Activated naive CD8-positive, alpha-beta T cell treated with anti-CD3 and anti-CD28 coated beads, Interleukin-2, amount 50 U/mL, for 24 hours (primary cell): ENCODE data around the gene AIRE.

Experiments
- ATAC-seq: fragments of 150-1000 bp; cut with Tn5 transposase; one replicate; pipeline ENCODE4 v1.10.0; 2021
- DNase-seq: peaks from one replicate; pipeline ENCODE4 v3.0.0; 2021
- H3K27ac Mint-ChIP-seq: one replicate; pipeline ENCODE4 v1.8.0; 2021; ENCODE audit warnings: mild to moderate bottlenecking, mixed read lengths
- H3K27me3 Mint-ChIP-seq: one replicate; pipeline ENCODE4 v1.8.0; 2021; ENCODE audit warnings: mixed read lengths
- H3K36me3 Mint-ChIP-seq: one replicate; pipeline ENCODE4 v1.8.0; 2021; ENCODE audit warnings: low read depth, mixed read lengths
- H3K4me1 Mint-ChIP-seq: one replicate; pipeline ENCODE4 v1.8.0; 2021; ENCODE audit warnings: mixed read lengths
- H3K4me3 Mint-ChIP-seq: one replicate; pipeline ENCODE4 v1.8.0; 2021; ENCODE audit warnings: mild to moderate bottlenecking, moderate library complexity, mixed read lengths
- H3K9me3 Mint-ChIP-seq: one replicate; pipeline ENCODE4 v1.8.0; 2021; ENCODE audit warnings: mixed read lengths

The AIRE gene

DNA sequence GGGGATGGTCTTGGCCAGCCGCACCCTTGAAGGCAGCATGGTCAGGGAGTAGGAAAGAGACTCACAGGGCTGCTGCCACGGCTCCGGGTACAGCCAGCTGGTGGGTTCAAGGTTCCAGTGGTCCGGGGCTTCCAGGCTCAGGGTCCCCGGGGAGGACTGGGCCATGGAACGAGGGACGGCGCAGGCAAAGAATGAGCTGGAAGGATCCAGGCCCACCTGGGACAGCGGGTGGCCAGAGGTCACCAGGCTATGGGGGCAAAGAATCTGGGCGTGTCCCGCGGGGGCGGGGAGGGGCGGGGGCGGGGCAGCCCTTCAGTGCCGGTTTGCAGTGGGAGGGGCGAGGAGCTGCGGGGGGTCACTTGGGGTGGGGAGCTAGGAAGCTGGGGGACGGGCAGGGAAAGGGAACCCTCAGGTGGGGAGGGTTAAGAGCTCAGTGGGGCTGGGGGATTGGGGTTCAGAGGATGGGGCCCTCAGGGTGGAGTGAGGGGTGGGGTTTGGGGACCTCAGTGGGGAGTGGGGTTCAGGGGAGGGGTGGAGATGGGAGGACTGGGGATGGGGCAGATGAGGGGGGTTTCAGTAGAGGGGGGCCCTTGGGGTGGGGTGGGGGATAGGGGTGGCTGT, 23.9 kb upstream of the AIRE start, which contains the start of gene DNMT3L:
DNMT3L (minus strand) TSS at position 223 of the 621 bp plus-strand sequence. CDS start 638 bp downstream, outside the sequence.
- H3K27me3 Mint-ChIP-seq: no peaks in the 10 kb centered on the region
- H3K4me1 Mint-ChIP-seq: no peaks in the 10 kb centered on the region
- no peak within 1 kb of the TSS for H3K4me3 Mint-ChIP-seq
- no peak for DNase-seq
- ATAC-seq: no peak
- H3K9me3 Mint-ChIP-seq: no peaks in the 10 kb centered on the region
- no peak within 1 kb of the TSS for H3K27ac Mint-ChIP-seq
- no peaks in the 10 kb centered on the region for H3K36me3 Mint-ChIP-seq

DNA sequence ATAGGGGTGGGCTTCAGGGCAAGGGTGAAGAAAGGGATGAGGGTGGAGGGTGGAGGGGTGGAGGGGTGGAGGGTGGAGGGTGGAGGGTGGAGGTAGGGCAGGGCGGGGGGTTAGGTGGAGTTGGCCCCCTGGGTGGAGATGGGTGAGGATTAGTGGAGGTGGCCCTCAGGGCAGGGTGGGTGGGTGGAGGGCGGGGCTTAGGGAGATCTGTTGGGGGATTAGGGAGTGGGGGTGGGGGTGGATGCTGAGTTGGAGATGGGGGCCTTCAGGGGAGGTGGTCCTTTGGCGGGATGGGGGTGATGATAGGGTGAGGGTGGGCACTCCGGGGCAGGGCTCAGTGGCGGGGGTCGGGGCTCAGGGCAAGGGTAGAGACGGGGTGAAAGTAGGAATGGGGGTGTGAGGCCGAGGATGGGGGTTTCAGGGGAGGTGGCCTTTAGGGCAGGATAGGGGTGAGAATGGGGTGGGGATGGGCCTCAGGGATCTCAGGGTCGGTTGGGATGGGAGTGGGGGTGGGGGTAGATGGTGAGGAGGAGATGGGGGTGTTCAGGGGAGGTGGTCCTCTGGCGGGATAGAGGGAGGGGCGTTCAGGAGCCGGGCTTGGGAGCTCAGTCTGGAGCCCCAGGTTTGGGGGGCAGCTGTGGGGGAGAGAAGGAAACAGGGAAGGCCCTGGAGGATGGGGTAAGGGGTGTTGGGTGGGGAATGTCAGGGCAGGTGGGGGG, 23.2 kb upstream of the AIRE start:
- DNase-seq (no peak), ATAC-seq (no peak)
- Mint-ChIP-seq H3K27me3 (no peaks in the 10 kb centered on the region), H3K9me3 (no peaks in the 10 kb centered on the region), H3K27ac (no peak overlapping the region), H3K4me3 (no peak overlapping the region), H3K4me1 (no peaks in the 10 kb centered on the region), H3K36me3 (no peaks in the 10 kb centered on the region)

DNA sequence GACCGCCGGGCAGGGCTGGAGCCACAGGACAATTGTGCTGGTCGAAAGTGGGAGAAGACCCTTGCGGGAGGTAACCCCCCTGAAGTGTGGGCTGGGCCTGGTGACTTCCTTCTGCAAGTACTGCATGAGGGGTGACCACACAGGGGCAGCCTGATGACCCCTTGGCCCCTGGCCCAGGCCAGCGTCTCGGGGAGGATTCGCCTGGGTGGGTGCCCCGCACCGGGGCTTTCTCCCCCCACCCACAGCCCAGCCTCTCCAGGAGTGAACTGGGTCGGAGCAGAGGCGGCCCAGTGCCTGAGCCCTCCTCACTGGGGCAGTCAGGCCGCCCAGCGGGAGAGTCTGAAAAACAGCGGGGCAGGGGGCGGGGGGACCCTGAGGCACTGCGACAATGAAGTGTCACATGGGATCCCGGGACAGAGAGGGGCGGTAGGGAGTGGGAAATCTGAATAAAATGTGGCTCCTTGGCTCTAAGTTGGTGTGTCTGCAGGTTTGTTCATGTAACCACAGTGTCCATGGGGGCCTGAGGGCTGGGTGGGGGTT, 22.4 kb upstream of the AIRE start:
- Mint-ChIP-seq H3K4me1 (no peaks in the 10 kb centered on the region), H3K4me3 (no peak overlapping the region), H3K36me3 (no peaks in the 10 kb centered on the region), H3K9me3 (no peaks in the 10 kb centered on the region), H3K27ac (no peak overlapping the region), H3K27me3 (no peaks in the 10 kb centered on the region)
- ATAC-seq (no peak), DNase-seq (no peak)

DNA sequence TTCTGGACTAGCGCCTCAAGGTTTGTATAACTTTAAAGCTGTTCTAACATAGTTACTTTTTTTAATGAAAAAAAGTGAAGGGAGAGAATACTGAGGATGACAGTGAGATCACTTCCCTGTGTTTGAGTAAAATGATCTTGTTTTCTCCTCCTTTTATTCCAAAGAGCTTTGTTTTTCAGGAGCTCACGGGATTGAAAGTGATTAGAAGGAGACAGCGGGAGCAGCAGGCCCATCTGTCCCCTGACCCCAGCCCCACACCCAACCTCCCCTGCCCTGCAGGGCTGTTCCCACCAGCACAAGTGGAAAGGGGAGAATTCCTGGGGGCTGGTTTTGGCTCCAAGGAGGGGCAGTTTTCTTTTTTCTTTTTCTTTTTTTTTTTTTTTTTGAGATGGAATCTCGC, 21.9 kb upstream of the AIRE start:
- Mint-ChIP-seq H3K27ac (no peak overlapping the region), H3K36me3 (no peaks in the 10 kb centered on the region), H3K4me1 (no peaks in the 10 kb centered on the region), H3K27me3 (no peaks in the 10 kb centered on the region), H3K9me3 (no peaks in the 10 kb centered on the region), H3K4me3 (no peak overlapping the region)
- no peak for DNase-seq
- no peak for ATAC-seq

DNA sequence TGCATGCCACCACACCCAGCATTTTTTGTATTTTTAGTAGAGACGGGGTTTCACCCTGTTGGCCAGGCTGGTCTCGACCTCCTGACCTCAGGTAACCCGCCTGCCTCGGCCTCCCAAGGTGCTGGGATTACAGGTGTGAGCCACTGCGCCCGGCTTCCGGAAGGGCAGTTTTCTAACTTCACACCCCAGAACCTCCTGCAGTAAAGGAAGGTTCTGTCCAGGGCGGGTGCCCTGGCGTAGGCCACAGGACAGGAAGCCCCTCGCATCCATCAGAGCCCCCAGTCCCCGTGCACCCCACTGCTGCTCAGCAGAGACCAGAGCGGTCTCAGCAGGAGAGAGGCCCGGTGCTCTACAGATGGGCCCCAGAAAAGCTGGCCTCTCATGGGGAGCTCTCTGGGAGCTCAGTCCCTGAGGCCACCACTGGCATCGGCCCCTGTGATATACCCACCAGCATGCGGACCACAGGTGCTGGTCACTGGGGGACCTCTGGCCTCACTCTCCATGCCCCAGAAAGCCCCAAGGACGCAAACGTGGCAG, 19.9 kb upstream of the AIRE start:
- no peaks in the 10 kb centered on the region for H3K27me3 Mint-ChIP-seq
- DNase-seq: no peak
- no peak overlapping the region for H3K4me3 Mint-ChIP-seq
- no peak overlapping the region for H3K27ac Mint-ChIP-seq
- no peak for ATAC-seq
- H3K9me3 Mint-ChIP-seq: no peaks in the 10 kb centered on the region
- no peaks in the 10 kb centered on the region for H3K36me3 Mint-ChIP-seq
- H3K4me1 Mint-ChIP-seq: no peaks in the 10 kb centered on the region

DNA sequence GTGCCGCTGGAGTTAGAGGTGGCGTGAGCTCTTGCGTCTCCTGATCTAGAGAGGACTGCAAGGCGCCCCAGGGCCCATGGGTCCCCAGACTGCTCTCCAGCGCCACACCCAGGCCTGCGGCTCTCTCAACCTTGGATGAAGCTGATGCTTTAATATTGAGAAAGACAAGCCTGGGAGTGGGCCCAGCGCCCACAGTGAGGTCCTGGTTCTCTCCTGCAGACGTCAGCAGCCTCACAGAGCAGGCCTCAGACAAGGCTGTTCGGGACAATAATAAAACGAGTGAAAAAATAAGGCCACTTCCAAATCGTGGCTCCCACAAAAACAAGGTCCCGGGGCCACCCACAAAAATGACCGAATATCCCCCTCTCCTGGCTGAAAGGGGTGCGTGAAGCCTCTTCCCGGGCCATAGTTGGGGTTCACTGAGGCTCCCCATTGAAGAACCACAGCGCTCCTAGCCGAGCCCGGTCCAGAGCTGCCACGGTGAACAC, 18.0 kb upstream of the AIRE start:
- no peak overlapping the region for H3K27ac Mint-ChIP-seq
- no peak overlapping the region for H3K4me3 Mint-ChIP-seq
- no peaks in the 10 kb centered on the region for H3K36me3 Mint-ChIP-seq
- ATAC-seq (no peak), DNase-seq (no peak)
- no peaks in the 10 kb centered on the region for H3K4me1 Mint-ChIP-seq
- H3K27me3 Mint-ChIP-seq: no peaks in the 10 kb centered on the region
- no peaks in the 10 kb centered on the region for H3K9me3 Mint-ChIP-seq

DNA sequence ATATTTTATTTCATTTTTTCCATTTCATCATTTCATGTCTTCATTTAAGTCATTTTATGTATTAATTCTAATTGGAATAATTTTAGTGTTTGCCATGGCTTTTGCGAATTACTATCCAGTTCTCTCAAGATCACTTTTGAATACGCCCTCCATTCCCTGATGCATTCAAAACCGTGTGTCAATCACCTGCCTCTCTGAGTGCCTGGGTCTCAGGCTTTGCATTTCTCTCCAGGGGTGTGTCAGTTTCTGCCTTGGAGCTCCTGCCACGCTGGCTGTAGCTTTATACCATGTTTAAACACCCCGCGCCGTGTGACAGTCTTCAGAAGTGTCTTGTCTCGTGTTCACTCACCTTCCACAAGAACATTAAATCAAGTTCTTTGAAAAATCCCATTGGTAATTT, 16.6 kb upstream of the AIRE start:
- Mint-ChIP-seq H3K9me3 (no peaks in the 10 kb centered on the region), H3K27ac (no peak overlapping the region), H3K4me3 (no peak overlapping the region), H3K4me1 (no peaks in the 10 kb centered on the region), H3K27me3 (no peaks in the 10 kb centered on the region), H3K36me3 (no peaks in the 10 kb centered on the region)
- DNase-seq (no peak), ATAC-seq (no peak)

DNA sequence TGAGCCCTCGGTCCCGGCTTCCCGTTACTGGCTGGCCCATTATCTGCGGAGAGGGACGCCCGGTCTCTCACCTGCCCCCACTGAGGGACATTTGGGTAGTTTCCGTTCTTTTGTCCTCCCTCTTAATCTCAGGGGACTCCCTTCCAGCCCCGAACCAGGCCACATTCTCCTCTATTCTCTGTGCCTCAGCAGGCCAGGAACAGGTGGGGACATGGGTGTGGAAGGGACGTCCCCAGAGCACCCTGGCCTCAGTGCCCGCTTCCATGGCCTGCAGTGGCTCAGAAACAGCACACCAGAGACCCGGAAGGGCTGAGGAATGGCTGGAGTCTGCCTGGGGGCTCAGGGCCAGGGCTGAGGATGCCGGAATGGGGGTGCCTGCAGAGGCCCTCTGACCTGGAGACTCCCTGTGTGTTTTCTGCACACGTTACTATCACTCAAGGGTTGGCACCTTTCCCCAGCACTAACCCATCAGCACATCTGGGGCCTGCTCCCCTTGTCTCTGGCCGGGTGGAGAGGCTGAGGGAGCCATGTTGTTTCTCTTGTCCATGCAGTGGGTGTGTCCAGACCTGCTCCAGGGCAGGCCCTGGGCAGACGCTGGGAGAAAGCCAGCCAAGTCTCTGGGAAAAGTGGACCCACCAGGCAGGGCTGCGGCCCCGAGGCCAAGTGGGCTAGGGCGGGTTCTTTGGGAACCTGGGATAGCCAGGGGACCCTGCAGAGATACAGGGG, 14.0 kb upstream of the AIRE start:
- no peaks in the 10 kb centered on the region for H3K27me3 Mint-ChIP-seq

DNA sequence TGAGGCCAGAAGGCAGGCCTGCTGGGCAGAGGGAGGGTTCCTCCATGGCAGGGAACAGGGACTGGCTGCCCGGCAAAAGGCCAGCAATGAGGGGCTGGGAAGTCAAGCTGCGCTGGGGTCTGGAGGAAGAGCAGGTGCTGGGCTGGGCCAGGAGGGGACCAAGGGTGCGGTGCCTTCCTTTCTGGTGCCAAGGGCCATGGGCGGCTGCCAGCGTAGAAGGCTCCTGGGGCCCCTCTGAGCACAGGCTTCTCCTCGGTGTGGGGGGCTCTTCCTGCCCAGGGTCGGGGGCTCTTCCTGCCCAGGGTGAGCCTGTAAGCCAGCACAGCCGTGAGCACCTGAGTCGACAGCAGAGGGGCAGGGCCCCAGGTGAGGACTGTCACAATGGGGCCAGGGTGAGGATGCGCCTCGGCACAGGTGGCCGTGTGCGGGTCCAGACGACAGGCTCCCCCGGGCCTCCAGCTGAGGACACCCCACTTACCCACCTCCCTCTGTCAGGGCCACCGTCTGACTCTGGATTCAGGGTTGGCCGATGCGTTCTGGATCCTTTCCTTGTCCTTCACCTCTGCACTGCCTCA, 13.3 kb upstream of the AIRE start:
- no peak overlapping the region for H3K27ac Mint-ChIP-seq

More for the DNA sequence above, 14.0 kb upstream of the AIRE start:
- DNase-seq (no peak), ATAC-seq (no peak)
- no peaks in the 10 kb centered on the region for H3K9me3 Mint-ChIP-seq
- H3K4me3 Mint-ChIP-seq: no peak overlapping the region
- no peaks in the 10 kb centered on the region for H3K36me3 Mint-ChIP-seq
- H3K4me1 Mint-ChIP-seq: no peaks in the 10 kb centered on the region
- no peak overlapping the region for H3K27ac Mint-ChIP-seq

DNA sequence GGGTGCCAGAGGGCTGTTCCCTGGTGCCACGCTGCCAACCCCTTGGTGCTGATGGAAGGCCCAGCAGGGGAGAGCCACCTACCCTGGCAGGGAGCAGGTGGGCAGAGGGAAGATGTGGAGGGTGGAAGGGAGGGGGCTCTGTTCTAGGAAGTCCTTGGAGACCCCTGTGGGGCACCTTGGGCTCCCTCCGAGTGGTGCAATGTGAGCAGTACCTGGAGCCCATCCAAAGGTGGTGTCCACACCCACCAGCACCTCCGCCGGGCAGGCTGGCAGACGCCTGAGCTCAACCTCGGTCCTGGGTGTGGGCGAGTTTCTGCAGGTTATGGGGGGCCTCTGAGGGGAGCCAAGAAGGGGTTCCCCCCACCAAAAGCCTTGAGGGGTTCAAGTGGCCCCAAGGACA, 12.6 kb upstream of the AIRE start:
- H3K27me3 Mint-ChIP-seq: no peaks in the 10 kb centered on the region
- H3K9me3 Mint-ChIP-seq: no peaks in the 10 kb centered on the region
- no peak overlapping the region for H3K4me3 Mint-ChIP-seq
- DNase-seq (no peak), ATAC-seq (no peak)
- H3K27ac Mint-ChIP-seq: no peak overlapping the region
- H3K36me3 Mint-ChIP-seq: no peaks in the 10 kb centered on the region
- no peaks in the 10 kb centered on the region for H3K4me1 Mint-ChIP-seq

More for the DNA sequence above, 13.3 kb upstream of the AIRE start:
- Mint-ChIP-seq H3K4me3 (no peak overlapping the region), H3K4me1 (no peaks in the 10 kb centered on the region), H3K9me3 (no peaks in the 10 kb centered on the region), H3K36me3 (no peaks in the 10 kb centered on the region), H3K27me3 (no peaks in the 10 kb centered on the region)
- ATAC-seq (no peak), DNase-seq (no peak)

DNA sequence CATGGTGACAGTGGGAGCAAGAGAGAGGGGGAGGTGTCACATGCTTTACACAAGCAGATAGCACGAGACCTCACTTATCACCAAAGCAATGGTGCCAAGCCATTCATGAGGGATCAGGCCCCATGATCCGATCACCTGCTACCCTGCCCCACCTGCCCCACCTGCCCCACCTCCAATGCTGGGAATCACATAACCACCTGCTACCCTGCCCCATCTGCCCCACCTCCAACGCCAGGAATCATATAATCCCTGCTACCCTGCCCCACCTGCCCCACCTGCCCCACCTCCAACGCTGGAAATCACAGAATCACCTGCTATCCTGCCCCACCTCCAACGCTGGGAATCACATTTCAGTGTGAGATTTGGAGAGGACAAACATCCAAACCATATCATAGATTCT, 10.6 kb upstream of the AIRE start:
- Mint-ChIP-seq H3K9me3 (no peaks in the 10 kb centered on the region), H3K27me3 (no peaks in the 10 kb centered on the region), H3K27ac (no peak overlapping the region), H3K4me3 (no peak overlapping the region), H3K36me3 (no peaks in the 10 kb centered on the region), H3K4me1 (no peaks in the 10 kb centered on the region)
- DNase-seq (no peak), ATAC-seq (no peak)

DNA sequence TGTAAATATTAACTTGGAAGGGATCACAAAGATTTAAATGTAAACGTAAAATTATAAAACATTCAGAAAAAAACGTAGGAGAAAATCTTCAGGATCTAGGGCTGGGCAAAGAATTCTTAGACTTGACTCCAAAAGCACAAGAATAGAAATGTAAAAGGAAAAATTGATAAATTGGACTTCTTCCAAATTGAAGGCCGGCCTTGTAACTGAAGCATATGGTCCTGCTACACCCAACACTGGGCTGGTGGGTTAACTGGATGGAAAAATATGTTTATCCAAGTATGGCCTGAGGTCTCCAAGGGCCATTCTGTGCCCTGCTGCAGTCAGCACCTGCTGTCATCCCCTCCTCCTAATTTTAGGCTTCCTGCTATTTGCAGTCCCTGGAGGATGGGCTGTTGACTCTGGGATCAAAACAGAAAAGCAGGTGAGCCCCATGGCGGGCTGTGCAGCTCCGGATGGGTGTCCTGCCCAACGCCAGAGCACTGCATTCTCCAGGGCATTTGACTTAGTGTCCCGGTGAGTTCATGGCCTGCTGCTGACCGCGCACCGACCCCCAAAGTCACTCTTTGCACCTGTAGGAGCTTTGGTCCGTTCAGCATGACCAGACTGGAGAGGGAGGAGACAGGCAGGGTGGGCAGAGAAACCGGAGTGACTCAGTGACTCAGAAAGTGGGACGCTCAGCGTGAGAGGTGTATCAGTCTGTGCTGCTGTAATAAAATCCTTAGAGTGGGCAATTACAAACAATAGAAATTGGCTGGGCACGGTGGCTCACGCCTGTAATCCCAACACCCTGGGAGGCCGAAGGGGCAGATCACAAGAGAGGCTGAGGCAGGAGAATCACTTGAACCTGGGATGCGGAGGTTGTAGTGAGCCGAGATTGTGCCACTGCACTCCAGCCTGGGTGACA, 6.1 kb upstream of the AIRE start:
- H3K27ac Mint-ChIP-seq: no peak overlapping the region
- H3K4me1 Mint-ChIP-seq: no peaks in the 10 kb centered on the region
- no peaks in the 10 kb centered on the region for H3K36me3 Mint-ChIP-seq
- ATAC-seq: no peak
- DNase-seq: no peak
- no peaks in the 10 kb centered on the region for H3K27me3 Mint-ChIP-seq
- H3K4me3 Mint-ChIP-seq: no peak overlapping the region
- no peaks in the 10 kb centered on the region for H3K9me3 Mint-ChIP-seq

DNA sequence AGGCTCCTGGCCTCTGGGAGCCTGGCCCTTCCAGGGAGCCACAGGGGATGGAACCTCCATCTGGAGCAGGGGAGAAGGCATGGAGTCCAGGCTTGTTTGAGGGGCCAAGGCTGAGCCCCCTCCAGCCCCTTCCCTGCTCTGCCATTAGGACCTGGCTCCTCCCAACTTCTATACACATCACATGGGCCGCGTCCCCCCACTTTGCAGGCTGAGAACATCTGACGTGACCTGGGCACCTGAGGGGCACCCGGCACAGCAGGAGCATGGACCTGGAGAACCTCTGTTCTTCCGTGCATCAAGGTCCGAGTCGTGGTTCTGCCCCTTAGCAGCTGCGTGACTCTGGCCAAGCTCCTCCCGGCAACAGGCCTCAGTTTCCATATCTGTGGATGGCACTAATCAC, 3.9 kb upstream of the AIRE start:
- no peak overlapping the region for H3K27ac Mint-ChIP-seq
- H3K27me3 Mint-ChIP-seq: no peaks in the 10 kb centered on the region
- H3K4me3 Mint-ChIP-seq: no peak overlapping the region
- no peak for ATAC-seq
- no peak for DNase-seq
- H3K4me1 Mint-ChIP-seq: no peaks in the 10 kb centered on the region
- H3K9me3 Mint-ChIP-seq: no peaks in the 10 kb centered on the region
- no peaks in the 10 kb centered on the region for H3K36me3 Mint-ChIP-seq
